IPS-11a (cell line): ENCODE measurements around the gene CLEC9A.

Source experiments
- H3K4me3 ChIP-seq: one replicate; pipeline ENCODE4 v1.5.1; 2013; ENCODE audit warnings: low read depth, low read length, control low read depth

The CLEC9A gene

DNA sequence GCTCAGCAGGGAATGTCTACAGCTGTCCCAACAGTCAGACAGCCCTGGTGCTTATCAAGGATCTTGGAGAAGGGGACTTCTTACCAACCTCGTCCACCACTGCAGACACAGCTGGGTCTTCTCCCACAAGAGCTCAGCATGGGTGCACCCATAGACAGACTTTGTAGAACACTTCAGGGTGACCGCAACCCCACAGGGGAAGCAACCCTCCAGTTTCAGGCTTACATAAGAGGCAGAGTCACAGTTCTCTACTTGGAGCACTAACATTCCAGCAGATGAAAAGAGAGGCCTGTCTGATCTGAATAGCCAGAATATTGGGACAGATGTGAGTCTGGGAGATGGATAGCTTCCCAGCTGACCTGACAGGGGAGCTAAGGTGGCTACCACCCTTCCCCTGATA, 71.8 kb downstream of the CLEC9A start:
- no peak overlapping the region for H3K4me3 ChIP-seq

- H3K4me3 ChIP-seq = no peak overlapping the region
Observed at GRCh38 chr12:10110256-10110844, 79.9 kb downstream of the CLEC9A start.

GRCh38 chr12:10111451-10111850, 81.0 kb downstream of the CLEC9A start:
- H3K4me3 ChIP-seq = no peak overlapping the region

DNA sequence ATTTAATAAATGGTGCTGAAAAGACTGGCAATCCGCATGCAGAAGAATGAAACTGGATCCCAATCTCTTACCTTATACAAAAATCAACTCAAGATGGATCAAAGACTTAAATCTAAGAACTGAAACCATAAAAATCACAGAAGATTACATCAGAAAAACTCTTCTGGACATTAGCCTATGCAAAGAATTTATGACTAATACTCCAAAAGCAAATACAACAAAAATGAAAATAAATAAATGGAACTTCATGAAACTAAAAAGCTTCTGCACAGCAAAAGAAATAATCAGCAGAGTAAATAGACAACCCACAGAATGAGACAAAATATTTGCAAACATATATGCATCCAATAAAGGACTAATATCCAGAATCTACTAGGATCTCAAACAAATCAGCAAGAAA, 82.6 kb downstream of the CLEC9A start:
- H3K4me3 ChIP-seq = no peak overlapping the region

DNA sequence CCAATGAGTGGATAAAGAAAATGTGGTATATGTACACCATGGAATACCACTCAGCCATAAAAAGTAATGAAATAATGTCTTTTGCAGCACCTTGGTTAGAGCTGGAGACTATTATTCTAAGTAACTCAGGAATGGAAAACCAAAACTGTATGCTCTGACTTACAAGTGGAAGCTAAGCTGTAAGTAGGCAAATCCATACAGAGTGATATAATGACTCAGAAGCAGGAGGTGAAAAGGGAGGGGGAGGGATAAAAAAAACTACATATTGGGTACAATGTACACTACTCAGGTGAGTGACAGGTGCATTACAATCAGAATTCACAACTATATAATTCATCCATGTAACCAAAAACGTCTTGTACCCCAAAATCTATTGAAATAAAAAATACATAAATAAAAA, 83.4 kb downstream of the CLEC9A start:
- no peak overlapping the region for H3K4me3 ChIP-seq

DNA sequence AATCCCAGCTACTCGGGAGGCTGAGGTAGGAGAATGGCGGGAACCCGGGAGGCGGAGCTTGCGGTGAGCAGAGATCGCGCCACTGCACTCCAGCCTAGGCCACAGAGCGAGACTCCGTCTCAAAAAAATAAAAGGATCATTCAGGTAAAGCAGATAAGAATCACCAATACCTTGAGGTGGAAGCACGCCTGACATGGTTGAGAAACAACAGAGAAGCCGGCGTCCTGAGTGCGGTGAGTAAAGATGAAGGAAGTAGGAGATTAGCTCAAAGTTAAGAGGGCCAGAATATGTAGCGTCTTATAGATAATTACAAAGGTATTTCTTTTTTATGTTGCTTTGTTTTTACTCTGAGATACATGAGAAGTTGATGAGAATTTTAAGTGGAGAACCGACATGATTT, 84.8 kb downstream of the CLEC9A start:
- no peak overlapping the region for H3K4me3 ChIP-seq
